HK-2 (cell line): Measurements from ENCODE around the gene PSMD2.
A peak's percentile ranks its signal among the peaks of the same experiment; 100 is the strongest.
"Not testable (repeated sequence)": the region's sequence is repeated elsewhere in the genome, so short reads cannot be mapped to it uniquely, and the experiment has no call there.

Experiments
- DNase-seq: peaks from one replicate; pipeline ENCODE4 v3.0.0-alpha.2; 2018; ENCODE audit not compliant: unreplicated experiment

Gene PSMD2

DNA sequence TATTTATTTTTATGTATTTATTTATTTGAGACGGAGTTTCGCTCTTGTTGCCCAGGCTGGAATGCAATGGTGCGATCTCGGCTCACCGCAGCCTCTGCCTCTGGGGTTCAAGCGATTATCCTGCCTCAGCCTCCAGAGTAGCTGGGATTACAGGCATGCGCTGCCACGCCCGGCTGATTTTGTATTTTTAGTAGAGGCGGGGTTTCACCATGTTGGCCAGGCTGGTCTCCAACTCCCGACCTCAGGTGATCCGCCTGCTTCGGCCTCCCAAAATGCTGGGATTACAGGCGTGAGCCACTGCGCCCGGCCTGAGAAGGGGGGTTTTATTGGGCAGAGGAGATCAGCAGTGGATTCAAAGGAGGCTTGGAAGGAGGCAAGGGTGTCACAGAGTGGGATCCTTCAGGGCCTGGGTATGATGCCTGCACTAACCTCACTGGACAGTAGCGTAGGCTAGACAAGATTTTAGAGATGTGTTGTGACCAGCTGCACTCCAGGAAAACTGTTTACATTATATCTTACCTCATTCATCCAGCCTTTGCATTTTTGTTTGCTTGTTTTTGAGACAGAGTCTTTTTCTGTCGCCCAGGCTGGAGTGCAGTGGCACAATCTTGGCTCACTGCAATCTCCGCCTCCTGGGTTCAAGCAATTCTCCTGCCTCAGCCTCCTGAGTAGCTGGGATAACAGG, 40.6 kb downstream of the PSMD2 start:
- not testable (repeated sequence) for DNase-seq

DNA sequence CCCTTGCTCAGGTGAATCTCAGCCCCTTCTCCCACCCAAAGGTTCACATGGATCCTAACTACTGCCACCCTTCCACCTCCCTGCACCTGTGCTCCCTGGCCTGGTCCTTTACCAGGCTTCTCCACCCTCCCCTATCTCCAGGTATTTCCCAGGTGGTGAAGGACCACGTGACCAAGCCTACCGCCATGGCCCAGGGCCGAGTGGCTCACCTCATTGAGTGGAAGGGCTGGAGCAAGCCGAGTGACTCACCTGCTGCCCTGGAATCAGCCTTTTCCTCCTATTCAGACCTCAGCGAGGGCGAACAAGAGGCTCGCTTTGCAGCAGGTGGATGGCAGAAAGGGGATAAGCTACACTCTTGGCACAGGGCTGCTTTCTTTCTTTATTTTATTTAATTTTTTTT, 42.9 kb downstream of the PSMD2 start:
- DNase-seq: no peak

DNA sequence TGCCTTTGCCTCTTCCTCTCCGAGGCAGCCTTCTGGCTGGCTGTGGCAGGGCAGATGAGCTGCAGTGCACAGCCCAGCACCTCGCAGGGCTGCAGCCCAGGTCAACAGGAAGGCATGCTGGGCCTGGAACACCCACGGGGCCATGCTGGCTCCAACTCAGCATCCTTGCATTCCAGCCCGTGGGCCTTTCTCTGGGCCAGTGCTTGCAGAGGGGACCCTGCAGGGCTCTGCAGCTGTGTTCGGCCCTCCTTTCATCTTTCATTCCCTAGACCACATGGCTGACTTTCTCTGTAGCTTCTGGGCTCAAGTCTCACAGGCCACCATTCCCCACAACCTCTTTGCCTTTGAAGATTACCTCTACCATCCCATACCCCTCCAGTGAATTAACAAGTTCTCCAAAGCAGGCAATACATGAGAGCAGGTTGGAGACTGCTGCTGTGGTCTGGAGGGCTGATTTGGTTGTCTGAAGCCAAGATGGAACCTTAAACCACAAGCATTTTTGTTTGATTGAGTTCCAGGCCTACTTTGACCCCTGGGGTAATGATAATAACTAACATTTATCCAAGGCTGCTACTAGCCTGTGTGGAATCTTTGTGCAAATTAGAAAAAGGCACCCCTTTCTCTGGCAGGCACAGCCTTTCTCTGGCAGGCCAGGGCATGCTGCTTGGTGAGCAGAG, 44.3 kb downstream of the PSMD2 start:
- no peak for DNase-seq

DNA sequence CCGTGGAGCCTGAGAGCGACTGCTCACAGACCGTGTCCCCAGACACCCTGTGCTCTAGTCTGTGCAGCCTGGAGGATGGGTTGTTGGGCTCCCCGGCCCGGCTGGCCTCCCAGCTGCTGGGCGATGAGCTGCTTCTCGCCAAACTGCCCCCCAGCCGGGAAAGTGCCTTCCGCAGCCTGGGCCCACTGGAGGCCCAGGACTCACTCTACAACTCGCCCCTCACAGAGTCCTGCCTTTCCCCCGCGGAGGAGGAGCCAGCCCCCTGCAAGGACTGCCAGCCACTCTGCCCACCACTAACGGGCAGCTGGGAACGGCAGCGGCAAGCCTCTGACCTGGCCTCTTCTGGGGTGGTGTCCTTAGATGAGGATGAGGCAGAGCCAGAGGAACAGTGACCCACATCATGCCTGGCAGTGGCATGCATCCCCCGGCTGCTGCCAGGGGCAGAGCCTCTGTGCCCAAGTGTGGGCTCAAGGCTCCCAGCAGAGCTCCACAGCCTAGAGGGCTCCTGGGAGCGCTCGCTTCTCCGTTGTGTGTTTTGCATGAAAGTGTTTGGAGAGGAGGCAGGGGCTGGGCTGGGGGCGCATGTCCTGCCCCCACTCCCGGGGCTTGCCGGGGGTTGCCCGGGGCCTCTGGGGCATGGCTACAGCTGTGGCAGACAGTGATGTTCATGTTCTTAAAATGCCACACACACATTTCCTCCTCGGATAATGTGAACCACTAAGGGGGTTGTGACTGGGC, 45.7 kb downstream of the PSMD2 start:
- DNase-seq: no peak

DNA sequence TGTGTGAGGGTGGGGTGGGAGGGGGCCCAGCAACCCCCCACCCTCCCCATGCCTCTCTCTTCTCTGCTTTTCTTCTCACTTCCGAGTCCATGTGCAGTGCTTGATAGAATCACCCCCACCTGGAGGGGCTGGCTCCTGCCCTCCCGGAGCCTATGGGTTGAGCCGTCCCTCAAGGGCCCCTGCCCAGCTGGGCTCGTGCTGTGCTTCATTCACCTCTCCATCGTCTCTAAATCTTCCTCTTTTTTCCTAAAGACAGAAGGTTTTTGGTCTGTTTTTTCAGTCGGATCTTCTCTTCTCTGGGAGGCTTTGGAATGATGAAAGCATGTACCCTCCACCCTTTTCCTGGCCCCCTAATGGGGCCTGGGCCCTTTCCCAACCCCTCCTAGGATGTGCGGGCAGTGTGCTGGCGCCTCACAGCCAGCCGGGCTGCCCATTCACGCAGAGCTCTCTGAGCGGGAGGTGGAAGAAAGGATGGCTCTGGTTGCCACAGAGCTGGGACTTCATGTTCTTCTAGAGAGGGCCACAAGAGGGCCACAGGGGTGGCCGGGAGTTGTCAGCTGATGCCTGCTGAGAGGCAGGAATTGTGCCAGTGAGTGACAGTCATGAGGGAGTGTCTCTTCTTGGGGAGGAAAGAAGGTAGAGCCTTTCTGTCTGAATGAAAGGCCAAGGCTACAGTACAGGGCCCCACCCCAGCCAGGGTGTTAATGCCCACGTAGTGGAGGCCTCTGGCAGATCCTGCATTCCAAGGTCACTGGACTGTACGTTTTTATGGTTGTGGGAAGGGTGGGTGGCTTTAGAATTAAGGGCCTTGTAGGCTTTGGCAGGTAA, 46.5 kb downstream of the PSMD2 start:
- DNase-seq: peak; percentile 91

DNA sequence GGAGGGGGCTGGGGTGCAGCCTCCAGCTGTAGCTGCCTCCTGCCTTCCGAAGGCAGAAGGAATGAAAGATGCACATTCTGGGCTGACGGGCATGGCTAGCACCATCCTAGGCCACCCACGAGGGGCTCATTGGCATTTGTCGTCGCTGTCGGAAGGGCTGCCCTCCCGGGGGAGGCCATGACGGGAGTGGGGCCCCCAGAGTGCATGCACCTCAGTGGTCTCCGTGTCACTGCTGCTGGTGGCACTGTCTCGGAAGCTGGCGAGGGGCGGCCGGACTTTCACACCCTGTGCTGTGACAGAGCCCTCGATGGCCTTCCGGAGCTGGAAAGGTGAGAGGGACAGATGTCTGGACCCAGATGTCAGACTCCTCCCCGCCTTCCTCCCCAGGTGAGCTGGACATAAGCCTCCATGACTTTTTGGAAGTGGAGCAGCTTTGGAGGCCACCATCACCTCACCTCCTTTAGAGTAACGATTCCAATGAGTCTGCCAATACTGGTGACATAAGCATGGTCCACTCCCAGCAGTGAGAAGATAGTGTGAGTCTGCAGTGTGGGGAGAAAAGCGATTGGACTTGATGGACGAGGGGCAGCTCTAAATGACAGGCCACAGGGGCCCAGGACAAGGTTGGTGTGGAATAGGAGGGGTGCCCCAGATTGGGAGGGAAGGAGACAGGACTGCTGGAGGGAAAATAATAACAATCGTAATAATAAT, 47.6 kb downstream of the PSMD2 start:
- no peak for DNase-seq

DNA sequence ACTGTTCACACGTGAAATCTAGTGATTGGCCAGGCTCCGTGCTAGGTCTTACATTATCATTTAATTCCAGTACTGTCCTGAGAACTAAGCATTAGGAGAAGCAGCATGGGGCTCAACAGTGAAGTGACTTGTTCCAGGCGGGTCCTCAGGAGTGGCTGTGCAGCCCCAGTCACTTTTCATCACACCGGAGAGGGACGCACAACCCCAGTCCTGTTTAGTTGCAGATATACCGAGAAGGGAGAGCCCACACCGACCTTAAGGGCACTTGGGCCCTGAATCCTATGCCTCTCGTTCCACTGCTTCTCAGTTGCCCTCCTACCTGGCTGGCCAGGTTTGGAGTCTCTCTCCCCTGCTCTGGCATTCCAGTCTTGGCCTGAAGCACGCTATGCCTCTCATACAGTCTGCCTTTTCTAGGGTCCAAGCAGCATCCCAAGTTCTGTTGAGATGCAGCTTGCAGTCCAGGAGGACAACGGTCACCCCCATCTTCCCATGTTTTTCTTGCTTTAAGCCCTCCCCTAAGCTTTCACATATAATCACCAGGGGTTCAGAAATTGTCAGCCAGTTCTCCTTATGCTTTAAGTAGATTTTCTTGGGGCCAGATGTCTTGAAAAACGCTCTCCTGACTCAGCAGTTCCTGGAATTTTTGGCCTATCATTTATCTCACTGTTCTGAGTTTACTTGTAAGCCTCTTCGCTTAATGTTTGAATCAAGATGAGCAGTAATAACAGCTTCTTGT, 48.4 kb downstream of the PSMD2 start:
- no peak for DNase-seq

DNA sequence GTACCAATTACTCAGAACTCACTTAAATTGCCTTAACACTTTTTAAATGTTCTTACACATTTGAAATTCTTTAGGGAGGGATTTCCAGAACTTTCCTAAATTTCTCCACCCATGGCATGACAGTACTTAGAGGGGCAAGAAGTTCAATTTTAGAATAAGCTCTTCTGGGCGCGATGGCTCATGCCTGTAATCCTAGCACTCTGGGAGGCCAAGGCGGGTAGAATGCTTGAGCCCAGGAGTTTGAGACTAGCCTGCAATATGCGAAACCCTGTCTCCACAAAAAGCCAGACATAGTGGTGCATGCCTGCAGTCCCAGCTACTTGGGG, 49.0 kb downstream of the PSMD2 start:
- no peak for DNase-seq

DNA sequence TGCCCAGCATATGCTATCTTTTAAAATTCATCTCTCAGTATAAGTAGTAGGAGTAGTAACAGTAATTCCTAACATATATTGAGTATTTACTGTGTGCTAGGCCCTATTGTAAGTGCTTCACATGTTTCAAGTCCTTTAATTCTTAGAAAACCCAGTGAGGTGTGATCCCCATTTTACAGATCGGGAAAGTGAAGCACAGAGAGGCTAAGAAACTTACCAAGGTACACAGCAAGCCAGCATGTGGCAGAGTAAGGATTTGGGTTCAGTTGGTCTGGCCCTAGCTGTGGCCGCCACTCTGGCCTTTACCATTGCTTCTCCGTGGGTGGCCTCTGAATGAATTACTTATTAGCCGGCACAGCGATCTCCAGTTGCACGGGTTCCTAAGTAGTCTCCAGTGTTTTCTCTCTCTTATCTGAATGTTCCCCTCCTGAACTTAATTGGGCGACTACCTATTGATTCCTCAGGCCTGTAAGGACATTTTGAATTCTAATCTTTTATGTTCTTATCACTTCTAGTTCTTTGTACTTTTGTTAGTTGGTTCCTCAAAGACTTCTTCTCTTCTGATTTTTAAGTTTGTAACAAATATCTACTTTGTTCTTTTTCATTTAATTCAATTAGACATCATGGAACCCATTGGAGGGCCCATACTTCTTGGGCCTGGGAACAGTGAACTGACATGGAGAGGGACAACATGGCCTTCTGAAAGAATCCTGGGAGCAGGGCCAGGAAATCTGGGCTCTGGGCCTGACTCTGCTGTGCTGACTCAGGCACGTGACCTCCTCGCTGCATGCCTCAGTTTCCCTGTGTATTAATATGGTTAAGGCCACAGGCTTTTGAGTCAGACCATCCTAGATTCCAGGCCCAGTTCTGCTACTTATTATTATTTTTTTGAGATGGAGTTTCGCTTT, 50.8 kb downstream of the PSMD2 start:
- no peak for DNase-seq

DNA sequence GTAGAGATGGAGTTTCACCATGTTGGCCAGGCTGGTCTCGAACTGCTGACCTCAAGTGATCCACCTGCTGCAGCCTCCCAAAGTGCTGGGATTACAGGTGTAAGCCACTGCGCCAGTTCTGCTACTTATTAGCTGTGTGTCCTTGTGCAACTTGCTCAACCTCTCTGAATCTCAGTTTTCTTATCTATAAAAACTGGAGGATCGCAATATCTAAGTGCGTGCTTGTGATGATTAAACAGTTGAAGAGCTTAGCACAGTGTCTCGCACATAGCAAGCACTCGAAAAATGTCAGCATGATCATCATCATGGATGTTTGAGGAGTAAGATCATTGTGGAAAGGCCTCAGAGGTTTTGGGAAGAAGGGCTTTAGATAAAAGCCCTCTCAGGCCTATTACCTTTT, 51.6 kb downstream of the PSMD2 start:
- no peak for DNase-seq

DNA sequence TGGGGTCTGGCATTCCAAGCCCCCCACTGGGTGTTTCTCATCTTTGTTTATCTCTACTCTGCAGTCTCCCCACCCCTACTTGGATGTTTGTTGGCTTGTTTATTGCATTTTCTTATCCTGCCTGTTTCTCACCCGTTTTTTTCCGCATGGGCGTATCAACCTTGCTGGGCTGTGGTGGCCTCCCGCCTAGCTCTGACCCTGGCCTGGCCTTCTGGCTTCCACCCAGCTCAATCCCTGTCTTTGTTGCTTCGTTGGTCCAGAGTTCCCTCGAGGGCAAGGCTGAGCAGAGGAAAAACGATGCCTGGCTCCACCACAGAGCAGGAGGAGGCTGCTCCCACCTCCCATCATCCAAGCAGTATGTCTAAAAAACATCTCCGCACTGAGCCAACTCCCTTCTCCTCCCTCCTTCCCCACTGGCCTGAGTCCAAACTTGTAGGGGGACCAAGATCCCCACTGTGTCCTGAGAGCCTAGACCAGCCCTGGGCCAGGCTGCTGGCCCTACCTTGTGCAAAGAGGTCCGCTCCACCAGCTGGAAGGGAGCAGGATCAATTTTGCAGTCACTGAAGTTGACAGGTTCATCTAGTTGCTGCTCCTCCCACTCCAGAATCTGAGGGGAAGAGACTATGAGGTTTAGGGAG, 52.6 kb downstream of the PSMD2 start:
- no peak for DNase-seq

DNA sequence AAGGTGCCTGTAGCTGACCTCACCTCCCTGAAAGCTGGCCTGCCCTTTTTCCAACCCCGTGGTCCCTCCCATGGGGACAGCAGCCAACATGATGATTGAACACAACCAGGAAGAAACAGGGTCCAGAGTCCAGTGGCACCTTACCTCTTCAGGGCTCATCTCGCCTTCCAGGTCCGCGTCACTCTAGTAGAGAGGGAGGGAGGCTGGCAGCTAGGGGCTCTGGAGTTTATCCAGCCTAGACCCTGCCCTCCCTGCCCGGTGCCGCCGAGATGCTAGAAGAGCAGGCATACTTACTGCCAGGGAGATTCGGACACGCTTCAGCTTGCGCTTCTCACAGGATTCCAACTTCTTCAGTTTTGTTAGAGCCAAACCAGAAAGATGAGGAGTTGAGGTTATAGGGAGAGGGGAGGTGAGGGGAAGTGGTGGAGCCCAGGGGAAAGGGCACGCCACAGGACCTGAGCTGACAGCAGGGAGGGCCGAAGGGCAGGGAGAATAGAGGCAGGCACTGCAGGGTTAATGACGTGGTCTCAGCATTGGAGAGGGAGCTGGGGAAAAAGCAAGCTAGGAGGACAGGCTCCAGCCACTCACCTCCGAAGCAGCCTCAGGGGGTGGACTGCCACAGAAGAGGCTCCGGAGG, 53.2 kb downstream of the PSMD2 start:
- no peak for DNase-seq

DNA sequence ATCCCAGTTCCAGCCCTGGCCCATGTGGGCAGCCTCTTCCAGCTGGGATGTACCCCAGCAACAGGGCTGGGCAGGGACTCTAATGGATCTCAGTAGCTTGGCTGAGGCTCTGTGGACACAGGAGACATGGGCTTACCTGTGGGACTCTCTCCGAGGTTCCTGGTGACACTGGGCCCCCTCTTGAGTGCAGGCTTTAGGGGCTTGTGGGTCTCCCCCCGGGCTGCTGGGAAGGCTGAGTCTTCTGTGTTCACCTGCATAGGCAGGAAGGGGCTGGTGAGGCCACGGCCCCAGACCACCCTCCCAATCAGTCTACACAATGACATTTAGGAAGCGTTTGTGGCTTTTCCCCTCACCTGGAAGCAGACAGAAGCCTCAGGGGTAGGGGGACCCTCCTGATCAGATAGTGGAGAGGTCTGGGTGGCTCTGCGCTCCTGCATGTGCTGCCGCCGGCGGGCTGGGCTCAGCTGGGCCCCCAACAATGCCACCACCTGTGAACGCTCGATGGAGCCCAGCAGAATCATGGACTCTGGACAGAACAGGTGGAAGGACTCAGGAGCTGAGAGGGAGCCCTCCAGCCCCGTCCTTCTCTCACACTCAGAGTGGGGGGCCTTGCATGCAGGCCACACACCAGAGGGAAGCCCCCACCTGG, 54.0 kb downstream of the PSMD2 start:
- no peak for DNase-seq

DNA sequence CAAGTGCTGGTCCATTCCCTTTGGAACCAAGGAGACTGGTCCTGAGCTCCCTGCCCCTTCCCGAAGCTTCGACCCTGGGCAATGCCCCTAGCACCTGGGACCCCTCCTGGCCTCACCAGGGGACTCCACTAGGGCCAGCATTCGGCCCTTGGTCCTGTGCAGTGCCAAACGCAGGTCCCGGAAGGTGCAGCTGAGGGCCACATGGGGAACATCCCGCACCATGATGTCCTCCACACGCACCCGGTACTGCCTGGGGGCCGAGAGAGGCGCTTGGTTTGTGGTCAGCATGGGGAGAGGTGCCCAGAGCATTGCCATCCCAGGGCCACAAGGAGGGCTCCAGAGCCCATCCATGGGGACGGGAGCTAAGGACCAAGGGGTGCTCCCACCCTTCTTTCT, 54.5 kb downstream of the PSMD2 start:
- DNase-seq: no peak

DNA sequence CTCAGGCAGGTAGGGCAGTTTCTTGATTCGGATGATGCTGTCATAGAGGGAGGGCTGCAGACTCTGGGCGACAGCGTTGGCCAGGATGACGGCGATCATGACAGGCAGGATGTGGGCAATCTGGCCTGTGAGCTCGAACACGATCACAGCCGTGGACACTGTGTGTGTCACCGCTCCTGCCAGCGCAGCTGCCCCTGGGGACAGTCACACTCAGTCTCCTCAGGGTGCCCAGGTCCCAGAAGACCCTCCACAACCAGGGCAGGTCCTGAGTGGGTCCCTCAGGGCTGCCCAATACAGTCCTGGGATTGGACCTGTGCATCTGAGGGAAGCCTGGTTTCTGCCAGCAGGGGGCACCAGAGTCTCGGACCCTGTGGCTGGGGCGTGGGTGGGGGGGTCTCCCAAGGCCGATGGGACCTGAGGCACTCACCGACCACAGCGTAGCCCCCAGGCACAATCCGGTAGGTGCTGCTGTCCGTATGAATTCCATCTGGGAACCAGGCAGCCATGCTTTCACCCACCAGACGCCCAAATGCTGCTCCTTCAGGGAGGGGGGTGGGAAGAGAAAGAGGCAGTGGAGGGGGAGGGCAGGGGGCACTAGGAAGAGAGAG, 55.2 kb downstream of the PSMD2 start:
- peak; percentile 43 for DNase-seq

DNA sequence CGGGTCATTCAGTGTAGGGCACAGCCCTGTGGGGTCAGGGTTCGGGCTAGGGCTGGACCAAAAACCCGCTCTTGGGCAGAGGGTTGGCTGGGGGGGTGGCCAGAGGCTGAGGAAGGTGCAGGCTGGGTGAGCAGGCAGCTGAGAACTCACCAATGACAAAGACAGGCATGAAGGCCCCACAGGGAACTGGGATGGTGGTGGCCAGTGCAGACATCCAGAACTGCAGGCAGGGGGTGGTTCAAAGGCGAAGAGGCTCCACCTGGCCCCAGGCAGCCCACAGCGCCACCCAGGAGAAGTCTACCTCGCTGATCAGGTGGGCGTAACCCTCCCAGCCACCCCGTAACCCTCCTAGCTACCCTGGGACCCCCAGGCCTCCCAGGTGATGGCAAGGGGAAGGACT, 55.7 kb downstream of the PSMD2 start:
- no peak for DNase-seq

DNA sequence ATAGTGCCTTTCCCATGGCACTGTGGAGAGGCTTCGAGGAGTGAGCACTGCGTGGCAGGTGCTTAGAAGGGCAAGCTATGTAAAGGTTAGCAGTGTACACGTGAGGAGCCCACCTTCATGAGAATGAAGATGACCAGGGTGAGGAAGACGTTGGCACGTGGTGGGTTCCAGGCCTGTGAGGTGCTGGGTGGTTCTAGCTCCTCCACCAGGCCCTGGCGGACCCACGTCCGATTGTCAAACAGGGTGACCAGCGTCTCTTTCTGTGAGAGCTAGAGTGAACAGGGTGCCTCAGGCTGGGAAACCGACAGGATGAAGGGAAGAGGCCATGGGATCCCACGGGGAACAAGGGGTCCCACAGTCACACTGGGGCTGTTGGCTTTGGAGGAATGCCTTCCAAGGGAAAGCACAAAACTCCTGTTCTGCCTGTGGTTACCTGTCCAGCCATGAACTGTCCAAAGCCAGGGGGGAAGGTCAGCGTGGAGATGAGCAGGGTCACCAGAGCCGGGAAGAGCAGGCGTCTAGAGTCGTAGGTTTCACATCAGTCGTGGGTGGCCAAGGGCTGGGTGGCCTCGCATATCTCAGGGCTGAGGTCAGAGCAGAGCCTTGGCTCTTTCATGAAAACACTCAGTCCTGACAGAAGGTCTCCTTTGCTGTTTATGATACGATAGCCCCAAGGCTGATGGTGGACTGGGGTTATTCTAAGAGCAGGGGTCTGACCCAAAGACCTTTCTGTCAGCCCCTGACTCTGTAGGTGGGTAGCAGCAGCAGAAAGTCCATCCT, 56.4 kb downstream of the PSMD2 start:
- no peak for DNase-seq
